HepG2 (cell line): Measurements from ENCODE around the gene NLRP6. TPM values are rescaled to one million over a fixed set of nuclear protein-coding genes. Genes with fewer than 3 reads are reported as not detected.

Experiments
- ARHGAP35 ChIP-seq: sonication (generic); formaldehyde crosslinking; IDR thresholded peaks from 2 replicates; pipeline ENCODE4 v1.9.0; 2022; ENCODE audit warnings: mild to moderate bottlenecking, inconsistent platforms, moderate library complexity, missing genetic modification reagents, borderline replicate concordance
- ATF7 ChIP-seq, 2 experiments: fragments of 450-650 bp in 1 of 2; sonication (generic) in 1 of 2; formaldehyde crosslinking in 1 of 2; IDR thresholded peaks; 2 replicates each; pipeline versions ENCODE4 v1.4.0 to v1.6.1; 2016 to 2020; ENCODE audit warnings: antibody characterized with exemption in 1 of 2, mild to moderate bottlenecking in 1 of 2, missing genetic modification reagents in 1 of 2
- FOXO1 ChIP-seq: sonication (generic); formaldehyde crosslinking; IDR thresholded peaks from 2 replicates; pipeline ENCODE4 v1.4.0; 2020; ENCODE audit warnings: missing genetic modification reagents
- HIC2 ChIP-seq: sonication (generic); formaldehyde crosslinking; IDR thresholded peaks from 2 replicates; pipeline ENCODE4 v1.9.0; 2022; ENCODE audit warnings: low read depth, missing genetic modification reagents
- HNF4A ChIP-seq: sonication (generic); formaldehyde crosslinking; IDR thresholded peaks from 2 replicates; pipeline ENCODE4 v1.4.0; 2020; ENCODE audit warnings: missing genetic modification reagents
- HNRNPK ChIP-seq: fragments of 200-400 bp; formaldehyde crosslinking; IDR thresholded peaks from 2 replicates; pipeline ENCODE4 v1.6.1; 2018; ENCODE audit warnings: low read length, low read depth, moderate library complexity, mild to moderate bottlenecking; ENCODE audit not compliant: poor library complexity, severe bottlenecking
- HOXA3 ChIP-seq: sonication (generic); formaldehyde crosslinking; IDR thresholded peaks from 2 replicates; pipeline ENCODE4 v1.5.0; 2020; ENCODE audit warnings: missing genetic modification reagents
- IRF2 ChIP-seq: IDR thresholded peaks from 2 replicates; pipeline ENCODE4 v1.6.1; 2018; ENCODE audit warnings: missing genetic modification reagents, missing compliant biosample characterization
- MTF2 ChIP-seq: sonication (generic); formaldehyde crosslinking; IDR thresholded peaks from 2 replicates; pipeline ENCODE4 v1.5.0; 2020; ENCODE audit warnings: missing genetic modification reagents, borderline replicate concordance
- NCOR1 ChIP-seq: fragments of 200-600 bp; sonication (generic); IDR thresholded peaks from 2 replicates; pipeline ENCODE4 v1.7.0; 2017; ENCODE audit warnings: antibody characterized with exemption, low read length, borderline replicate concordance
- NR2F6 ChIP-seq, 2 experiments: IDR thresholded peaks; 2 replicates each; pipeline ENCODE4 v1.6.1; 2016; ENCODE audit warnings: antibody characterized with exemption in 1 of 2, mild to moderate bottlenecking in 1 of 2
- PAWR ChIP-seq: sonication (generic); formaldehyde crosslinking; IDR thresholded peaks from 2 replicates; pipeline ENCODE4 v1.4.0; 2020; ENCODE audit warnings: missing genetic modification reagents, mild to moderate bottlenecking, borderline replicate concordance
- SALL2 ChIP-seq: sonication (generic); formaldehyde crosslinking; IDR thresholded peaks from 2 replicates; pipeline ENCODE4 v1.8.1; 2023; ENCODE audit warnings: mild to moderate bottlenecking, missing genetic modification reagents, inconsistent platforms
- SMYD3 ChIP-seq: sonication (generic); formaldehyde crosslinking; IDR thresholded peaks from 2 replicates; pipeline ENCODE4 v1.8.1; 2023; ENCODE audit warnings: mild to moderate bottlenecking, missing genetic modification reagents
- SRF ChIP-seq: IDR thresholded peaks from 2 replicates; pipeline ENCODE4 v1.6.1; 2011; ENCODE audit warnings: mild to moderate bottlenecking, low read depth, low read length, moderate library complexity
- THAP11 ChIP-seq: IDR thresholded peaks from 2 replicates; pipeline ENCODE4 v1.6.1; 2016; ENCODE audit warnings: missing biosample characterization, missing genetic modification reagents
- ZNF17 ChIP-seq: sonication (generic); formaldehyde crosslinking; IDR thresholded peaks from 2 replicates; pipeline ENCODE4 v1.5.0; 2020; ENCODE audit warnings: mild to moderate bottlenecking, missing genetic modification reagents
- ZNF337 ChIP-seq: sonication (generic); formaldehyde crosslinking; IDR thresholded peaks from 2 replicates; pipeline ENCODE4 v1.5.1; 2020; ENCODE audit warnings: missing genetic modification reagents, low read depth, mild to moderate bottlenecking, borderline replicate concordance
- ZNF580 ChIP-seq: IDR thresholded peaks from 2 replicates; pipeline ENCODE4 v1.6.1; 2016; ENCODE audit warnings: low read depth, borderline replicate concordance
- ZNF607 ChIP-seq: sonication (generic); formaldehyde crosslinking; IDR thresholded peaks from 2 replicates; pipeline ENCODE4 v1.5.1; 2020; ENCODE audit warnings: missing genetic modification reagents, mild to moderate bottlenecking, borderline replicate concordance
- ZNF782 ChIP-seq: sonication (generic); formaldehyde crosslinking; IDR thresholded peaks from 2 replicates; pipeline ENCODE4 v1.4.0; 2020; ENCODE audit warnings: missing genetic modification reagents, mild to moderate bottlenecking, borderline replicate concordance
- polyA plus RNA-seq, 8 experiments: library from polyadenylated mRNA; depleted of rRNA in 3 of 8; stranded (reverse) in 7 of 8; unstranded in 1 of 8; fragments of >200 nt; fragmentation: Illumina TruSeq in 4 of 8; extraction: Trizol in 4 of 8; gene quantifications; 2 replicates each; pipeline versions ENCODE4 v1.2.1 to v1.2.3, GENCODE V29; 2011 to 2016; ENCODE audit warnings: low read depth in 4 of 8, missing spikeins in 1 of 8, mixed read lengths in 1 of 8; ENCODE audit not compliant: insufficient read depth in 1 of 8
- total RNA-seq, 5 experiments: library from RNA; depleted of rRNA; stranded (reverse); fragments of >200 nt; fragmentation: Illumina TruSeq; extraction: Trizol; gene quantifications; 2 replicates each; pipeline ENCODE4 v1.2.3, GENCODE V29; 2016; ENCODE audit warnings: low read depth in 1 of 5
- TF ChIP-seq, protein P1 (sequence below): sonication (generic); formaldehyde crosslinking; IDR thresholded peaks from 2 replicates; pipeline ENCODE4 v1.4.0; 2020; ENCODE audit warnings: mild to moderate bottlenecking, missing genetic modification reagents
- TF ChIP-seq, protein P2 (sequence below): IDR thresholded peaks from 2 replicates; pipeline ENCODE4 v1.6.1; 2012; ENCODE audit warnings: low read depth, low read length, improper control_type of control experiment

Gene NLRP6
- total and polyA plus RNA-seq, 2 of the 13 experiments (the other 11 are each of a cell fraction or from before 2014, with no cell fraction given): not detected

DNA sequence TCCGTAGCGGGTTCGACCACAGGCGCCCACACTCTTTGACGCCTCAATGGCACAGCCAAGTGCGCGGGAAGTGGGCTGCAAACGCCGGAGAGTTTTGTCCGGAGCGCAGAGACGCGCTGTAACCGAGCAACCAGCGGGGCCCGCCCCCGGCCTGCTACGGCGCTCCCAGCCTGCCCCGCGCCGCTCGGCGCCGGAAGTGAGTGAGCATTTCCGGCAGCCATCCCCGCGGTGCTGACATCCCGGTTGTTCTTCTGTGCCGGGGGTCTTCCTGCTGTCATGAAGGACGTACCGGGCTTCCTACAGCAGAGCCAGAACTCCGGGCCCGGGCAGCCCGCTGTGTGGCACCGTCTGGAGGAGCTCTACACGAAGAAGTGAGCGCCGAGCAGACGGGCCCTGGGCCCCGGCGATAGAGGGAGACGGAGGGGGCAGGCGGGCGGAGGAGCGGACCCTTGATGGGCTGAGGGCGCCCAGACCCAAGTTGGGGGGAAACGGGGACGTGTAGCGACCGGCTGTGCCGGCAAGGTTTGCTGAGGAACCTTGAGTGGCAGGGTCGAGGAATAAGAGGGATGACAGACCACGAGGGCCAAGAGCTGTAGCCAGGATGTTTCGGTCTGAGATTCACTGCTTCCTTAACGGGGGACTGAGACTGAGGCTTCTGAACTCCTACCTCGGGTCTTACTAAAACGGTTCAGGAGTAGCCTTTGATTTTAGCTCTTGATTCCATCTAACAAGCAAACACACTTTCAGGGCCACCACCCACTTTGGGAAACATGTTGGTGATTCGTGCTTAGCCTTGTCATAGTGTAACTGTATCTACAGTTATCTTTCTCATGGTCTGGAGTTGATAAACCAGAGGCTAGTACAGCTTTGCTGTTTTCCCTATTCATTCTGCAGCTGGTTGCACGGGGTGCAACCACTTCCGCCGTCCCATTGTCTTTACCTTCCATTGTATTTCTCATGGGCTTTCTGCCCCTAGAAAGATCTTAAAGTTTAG, 41.1 kb upstream of the NLRP6 start, which contains the start of gene PSMD13 (continued):
- TF ChIP-seq HIC2: no peak
- no peak for TF ChIP-seq NCOR1
- no peak for TF ChIP-seq SRF
- no peak for TF ChIP-seq IRF2
- TF ChIP-seq, protein P1, sequence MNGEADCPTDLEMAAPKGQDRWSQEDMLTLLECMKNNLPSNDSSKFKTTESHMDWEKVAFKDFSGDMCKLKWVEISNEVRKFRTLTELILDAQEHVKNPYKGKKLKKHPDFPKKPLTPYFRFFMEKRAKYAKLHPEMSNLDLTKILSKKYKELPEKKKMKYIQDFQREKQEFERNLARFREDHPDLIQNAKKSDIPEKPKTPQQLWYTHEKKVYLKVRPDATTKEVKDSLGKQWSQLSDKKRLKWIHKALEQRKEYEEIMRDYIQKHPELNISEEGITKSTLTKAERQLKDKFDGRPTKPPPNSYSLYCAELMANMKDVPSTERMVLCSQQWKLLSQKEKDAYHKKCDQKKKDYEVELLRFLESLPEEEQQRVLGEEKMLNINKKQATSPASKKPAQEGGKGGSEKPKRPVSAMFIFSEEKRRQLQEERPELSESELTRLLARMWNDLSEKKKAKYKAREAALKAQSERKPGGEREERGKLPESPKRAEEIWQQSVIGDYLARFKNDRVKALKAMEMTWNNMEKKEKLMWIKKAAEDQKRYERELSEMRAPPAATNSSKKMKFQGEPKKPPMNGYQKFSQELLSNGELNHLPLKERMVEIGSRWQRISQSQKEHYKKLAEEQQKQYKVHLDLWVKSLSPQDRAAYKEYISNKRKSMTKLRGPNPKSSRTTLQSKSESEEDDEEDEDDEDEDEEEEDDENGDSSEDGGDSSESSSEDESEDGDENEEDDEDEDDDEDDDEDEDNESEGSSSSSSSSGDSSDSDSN (CRISPR knock-in tag): peak; percentile 67
- no peak for TF ChIP-seq MTF2 (CRISPR knock-in tag)
- TF ChIP-seq NR2F6 (IDR thresholded peaks at IDR 0.05): no peak
- no peak for TF ChIP-seq NR2F6 (CRISPR knock-in tag; IDR thresholded peaks at IDR 0.05)
- TF ChIP-seq ARHGAP35 (CRISPR knock-in tag): no peak
- TF ChIP-seq, protein P2, sequence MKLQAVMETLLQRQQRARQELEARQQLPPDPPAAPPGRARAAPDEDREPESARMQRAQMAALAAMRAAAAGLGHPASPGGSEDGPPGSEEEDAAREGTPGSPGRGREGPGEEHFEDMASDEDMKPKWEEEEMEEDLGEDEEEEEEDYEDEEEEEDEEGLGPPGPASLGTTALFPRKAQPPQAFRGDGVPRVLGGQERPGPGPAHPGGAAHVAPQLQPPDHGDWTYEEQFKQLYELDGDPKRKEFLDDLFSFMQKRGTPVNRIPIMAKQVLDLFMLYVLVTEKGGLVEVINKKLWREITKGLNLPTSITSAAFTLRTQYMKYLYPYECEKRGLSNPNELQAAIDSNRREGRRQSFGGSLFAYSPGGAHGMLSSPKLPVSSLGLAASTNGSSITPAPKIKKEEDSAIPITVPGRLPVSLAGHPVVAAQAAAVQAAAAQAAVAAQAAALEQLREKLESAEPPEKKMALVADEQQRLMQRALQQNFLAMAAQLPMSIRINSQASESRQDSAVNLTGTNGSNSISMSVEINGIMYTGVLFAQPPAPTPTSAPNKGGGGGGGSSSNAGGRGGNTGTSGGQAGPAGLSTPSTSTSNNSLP: no peak
- TF ChIP-seq FOXO1 (CRISPR knock-in tag): no peak
- no peak for TF ChIP-seq HNF4A (CRISPR knock-in tag)
- TF ChIP-seq ZNF782 (CRISPR knock-in tag): no peak
- TF ChIP-seq SMYD3 (CRISPR knock-in tag): no peak
- TF ChIP-seq ATF7 (IDR thresholded peaks at IDR 0.05): no peak
- TF ChIP-seq ATF7 (CRISPR knock-in tag; IDR thresholded peaks at IDR 0.05): no peak
- no peak for TF ChIP-seq HNRNPK
- TF ChIP-seq ZNF580 (CRISPR knock-in tag): peak; percentile 47
- peak; percentile 89 for TF ChIP-seq THAP11 (CRISPR knock-in tag)
- peak; percentile 70; the same call in 1 of the 2 replicates for TF ChIP-seq ZNF607 (CRISPR knock-in tag)
- no peak for TF ChIP-seq ZNF337 (CRISPR knock-in tag)
- no peak for TF ChIP-seq PAWR (CRISPR knock-in tag)
- TF ChIP-seq HOXA3 (CRISPR knock-in tag): peak; percentile 83
- TF ChIP-seq ZNF17 (CRISPR knock-in tag): no peak
- TF ChIP-seq SALL2: peak; percentile 71; the same call in 1 of the 2 replicates
